GF-D8 (cell line): ENCODE measurements around the gene CCR7.
"Not testable (repeated sequence)": the region's sequence is repeated elsewhere in the genome, so short reads cannot be mapped to it uniquely, and the experiment has no call there.

Experiments used
- DNase-seq: peaks from one replicate; lab custom pipeline; 2025; lab: John Stamatoyannopoulos, UW

CCR7 gene

GRCh38 chr17:40597156-40597555, 31.9 kb upstream of the CCR7 start:
- no peak for DNase-seq

- DNase-seq, result no peak
These were observed 31.1 kb upstream of the CCR7 start for GRCh38 chr17:40596261-40596919.

GRCh38 chr17:40590742-40591141, 25.5 kb upstream of the CCR7 start:
- DNase-seq, result no peak

GRCh38 chr17:40588552-40588951, 23.3 kb upstream of the CCR7 start:
- no peak for DNase-seq

- not testable (repeated sequence) for DNase-seq
These were observed 21.0 kb upstream of the CCR7 start for GRCh38 chr17:40586264-40586663.

- not testable (repeated sequence) for DNase-seq
These were observed 19.7 kb upstream of the CCR7 start for GRCh38 chr17:40584950-40585349.

GRCh38 chr17:40582328-40582901, 17.1 kb upstream of the CCR7 start:
- peak; percentile 62 for DNase-seq

- no peak for DNase-seq
These were observed 14.9 kb upstream of the CCR7 start for GRCh38 chr17:40580140-40580539.

GRCh38 chr17:40579471-40579870, 14.2 kb upstream of the CCR7 start:
- no peak for DNase-seq

GRCh38 chr17:40577611-40578065, 12.4 kb upstream of the CCR7 start:
- no peak for DNase-seq

GRCh38 chr17:40576113-40576740, 11.0 kb upstream of the CCR7 start:
- no peak for DNase-seq

- DNase-seq, result no peak
These were observed 9.0 kb upstream of the CCR7 start for GRCh38 chr17:40574292-40574691.

GRCh38 chr17:40572245-40572993, 7.1 kb upstream of the CCR7 start:
- not testable (repeated sequence) for DNase-seq

GRCh38 chr17:40568074-40568836, 3.0 kb upstream of the CCR7 start:
- no peak for DNase-seq

GRCh38 chr17:40567377-40567776, 2.1 kb upstream of the CCR7 start:
- no peak for DNase-seq

GRCh38 chr17:40565769-40566409, 617 bp upstream of the CCR7 start:
- DNase-seq, result no peak

- no peak for DNase-seq
These were observed 933 bp downstream of the CCR7 start for GRCh38 chr17:40564195-40564882.

- DNase-seq, result no peak
These were observed 1.8 kb downstream of the CCR7 start for GRCh38 chr17:40563220-40564052.

GRCh38 chr17:40562838-40563219, 2.4 kb downstream of the CCR7 start:
- no peak for DNase-seq
